ENCODE results near the gene EYA3.
"Not testable (repeated sequence)": the region's sequence is repeated elsewhere in the genome, so short reads cannot be mapped to it uniquely, and the experiment has no call there.

The EYA3 gene

DNA sequence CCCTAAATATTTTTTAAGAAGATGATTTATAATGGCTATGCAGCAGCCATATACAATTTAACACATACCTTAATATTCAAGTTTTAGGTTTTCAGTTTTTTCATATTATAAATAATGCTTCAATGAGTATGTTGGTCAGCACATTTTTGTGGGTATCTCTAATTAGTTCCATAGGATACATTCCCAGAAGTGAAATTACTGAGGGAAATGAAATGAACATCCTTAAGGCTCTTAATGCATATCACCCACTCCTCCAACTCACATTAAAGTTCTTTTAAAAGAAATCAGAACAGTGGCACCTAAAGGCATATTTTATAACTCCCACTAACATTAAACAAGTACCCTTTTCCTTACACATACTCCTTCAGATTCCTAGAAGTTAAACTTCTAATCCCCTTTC lies 56.1 kb downstream of the EYA3 start:
- Histone ChIP-seq H3K27me3 (ENCODE audit: insufficient read depth, low read length) (no peaks in the 10 kb centered on the region), H3K4me1 (ENCODE audit: insufficient read depth, low read length) (no peaks in the 10 kb centered on the region), H3K4me3 (ENCODE audit: low read length) (no peak overlapping the region), H3K9ac (ENCODE audit: low read depth, low read length) (no peak overlapping the region), H3K9me3 (ENCODE audit: insufficient read depth, low read depth, low read length) (no peaks in the 10 kb centered on the region), H3K27ac (ENCODE audit: low read length) (no peak overlapping the region), H3K36me3 (ENCODE audit: insufficient read depth, low read depth, low read length) (peaks cover 15% of the 10 kb centered on the region; the same call in 1 of the 2 replicates)

DNA sequence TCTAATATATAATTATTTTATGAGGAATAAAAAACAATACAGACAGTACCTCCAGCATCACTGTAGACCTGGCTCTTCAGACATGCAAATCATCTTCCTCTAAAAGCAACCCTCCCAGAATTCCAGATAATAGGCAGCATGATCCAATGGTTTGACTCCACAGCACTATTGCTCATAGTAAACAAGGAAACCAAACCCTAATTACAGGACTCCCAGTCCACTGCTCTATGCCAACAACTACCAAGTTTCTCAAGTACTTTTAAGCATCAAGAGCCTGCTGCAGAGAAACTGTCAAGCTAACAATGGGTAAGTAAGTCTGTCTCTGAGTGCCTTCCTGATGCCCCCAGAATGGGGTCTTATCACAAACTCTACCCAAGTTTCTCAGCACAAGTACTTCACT lies 57.2 kb downstream of the EYA3 start:
- Histone ChIP-seq H3K9ac (ENCODE audit: low read depth, low read length) (no peak overlapping the region), H3K9me3 (ENCODE audit: insufficient read depth, low read depth, low read length) (no peaks in the 10 kb centered on the region), H3K4me3 (ENCODE audit: low read length) (no peak overlapping the region), H3K4me1 (ENCODE audit: insufficient read depth, low read length) (no peaks in the 10 kb centered on the region), H3K27ac (ENCODE audit: low read length) (no peak overlapping the region), H3K36me3 (ENCODE audit: insufficient read depth, low read depth, low read length) (peaks cover 18% of the 10 kb centered on the region; the same call in 1 of the 2 replicates), H3K27me3 (ENCODE audit: insufficient read depth, low read length) (no peaks in the 10 kb centered on the region)

DNA sequence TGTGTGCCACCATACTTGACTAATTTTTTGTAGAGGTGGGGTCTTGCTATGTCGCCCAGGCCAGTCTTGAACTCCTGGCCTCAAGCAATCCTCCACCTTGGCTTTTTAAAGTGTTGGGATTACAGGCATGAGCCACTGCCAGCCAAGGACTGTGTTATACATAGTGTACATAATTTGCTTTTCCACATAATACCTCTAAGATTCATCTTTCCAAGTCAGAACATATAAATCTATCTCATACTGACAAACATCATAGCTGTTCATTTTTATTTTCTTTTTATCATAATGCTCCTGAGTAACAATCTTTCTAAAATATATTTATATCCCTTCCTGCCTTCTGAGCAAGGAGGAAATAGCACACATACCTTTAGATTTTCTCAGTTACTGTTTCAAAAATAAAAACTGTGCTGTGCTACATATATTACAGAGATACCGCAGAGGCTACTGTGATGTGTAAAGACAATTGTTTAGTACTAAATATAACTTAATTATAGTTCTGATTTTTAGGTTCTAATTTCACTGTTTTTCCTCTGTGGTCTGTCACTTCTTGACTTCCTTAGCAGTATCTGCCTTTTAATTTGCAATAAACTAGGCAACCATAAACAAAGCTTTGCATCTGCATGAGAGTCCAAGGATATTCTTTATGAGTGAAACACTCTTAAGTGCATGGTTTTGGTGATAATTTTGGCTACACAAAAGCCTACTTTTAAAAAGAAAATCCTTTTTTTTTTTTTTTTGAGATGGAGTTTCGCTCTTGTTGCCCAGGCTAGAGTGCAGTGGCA lies 59.3 kb downstream of the EYA3 start:
- H3K9me3 ChIP-seq (ENCODE audit: insufficient read depth, low read depth, low read length), result no peaks in the 10 kb centered on the region
- H3K4me1 ChIP-seq (ENCODE audit: insufficient read depth, low read length), result no peaks in the 10 kb centered on the region
- H3K27me3 ChIP-seq (ENCODE audit: insufficient read depth, low read length), result no peaks in the 10 kb centered on the region
- no peak overlapping the region for H3K4me3 ChIP-seq (ENCODE audit: low read length)
- H3K27ac ChIP-seq (ENCODE audit: low read length), result no peak overlapping the region
- H3K9ac ChIP-seq (ENCODE audit: low read depth, low read length), result no peak overlapping the region
- H3K36me3 ChIP-seq (ENCODE audit: insufficient read depth, low read depth, low read length), result 0 out of 2 replicates have a peak, but pooled peaks cover 9% of the 10 kb centered on the region

DNA sequence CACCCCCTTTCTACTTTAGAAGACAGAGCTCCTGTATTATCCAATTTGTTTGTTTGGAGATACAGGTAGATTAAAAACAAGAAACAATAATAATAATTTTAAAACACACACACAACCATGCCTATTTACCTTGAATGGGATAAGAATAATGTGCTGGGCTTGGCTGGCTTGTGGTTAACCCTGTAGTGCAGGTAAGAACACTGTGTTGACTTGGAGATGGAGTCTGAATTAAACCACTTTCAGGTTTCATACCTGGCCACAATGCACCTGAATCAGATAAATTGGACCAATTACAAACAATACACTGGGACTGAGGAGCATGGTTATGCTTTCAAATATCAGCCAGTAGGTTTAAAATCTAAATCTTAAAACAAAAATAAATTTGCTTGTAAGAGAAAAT lies 60.8 kb downstream of the EYA3 start:
- Histone ChIP-seq H3K9ac (ENCODE audit: low read depth, low read length) (no peak overlapping the region), H3K9me3 (ENCODE audit: insufficient read depth, low read depth, low read length) (no peaks in the 10 kb centered on the region), H3K27me3 (ENCODE audit: insufficient read depth, low read length) (no peaks in the 10 kb centered on the region), H3K27ac (ENCODE audit: low read length) (no peak overlapping the region), H3K4me3 (ENCODE audit: low read length) (no peak overlapping the region), H3K36me3 (ENCODE audit: insufficient read depth, low read depth, low read length) (0 out of 2 replicates have a peak, but pooled peaks cover 9% of the 10 kb centered on the region), H3K4me1 (ENCODE audit: insufficient read depth, low read length) (no peaks in the 10 kb centered on the region)

DNA sequence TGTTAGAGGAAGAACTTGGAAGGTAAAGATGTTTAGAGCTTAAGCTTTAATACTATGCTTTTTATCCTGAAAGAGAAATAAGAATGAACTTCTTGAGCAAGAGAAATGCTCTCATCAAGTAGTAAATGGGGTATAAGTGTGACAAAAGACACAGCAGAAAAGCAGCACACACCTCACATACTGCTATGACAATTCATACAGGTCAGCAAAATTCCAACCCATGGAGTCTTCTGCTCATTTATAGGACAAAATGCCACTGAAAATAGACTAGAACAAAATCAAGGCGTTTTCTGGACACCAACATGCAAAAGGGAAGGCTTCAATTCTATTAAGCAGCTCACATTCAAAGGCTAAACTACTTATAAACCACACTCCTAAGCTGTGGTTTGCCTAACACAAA lies 61.2 kb downstream of the EYA3 start:
- Histone ChIP-seq H3K9ac (ENCODE audit: low read depth, low read length) (no peak overlapping the region), H3K4me3 (ENCODE audit: low read length) (no peak overlapping the region), H3K27me3 (ENCODE audit: insufficient read depth, low read length) (no peaks in the 10 kb centered on the region), H3K9me3 (ENCODE audit: insufficient read depth, low read depth, low read length) (no peaks in the 10 kb centered on the region), H3K36me3 (ENCODE audit: insufficient read depth, low read depth, low read length) (0 out of 2 replicates have a peak, but pooled peaks cover 9% of the 10 kb centered on the region), H3K4me1 (ENCODE audit: insufficient read depth, low read length) (no peaks in the 10 kb centered on the region), H3K27ac (ENCODE audit: low read length) (no peak overlapping the region)

DNA sequence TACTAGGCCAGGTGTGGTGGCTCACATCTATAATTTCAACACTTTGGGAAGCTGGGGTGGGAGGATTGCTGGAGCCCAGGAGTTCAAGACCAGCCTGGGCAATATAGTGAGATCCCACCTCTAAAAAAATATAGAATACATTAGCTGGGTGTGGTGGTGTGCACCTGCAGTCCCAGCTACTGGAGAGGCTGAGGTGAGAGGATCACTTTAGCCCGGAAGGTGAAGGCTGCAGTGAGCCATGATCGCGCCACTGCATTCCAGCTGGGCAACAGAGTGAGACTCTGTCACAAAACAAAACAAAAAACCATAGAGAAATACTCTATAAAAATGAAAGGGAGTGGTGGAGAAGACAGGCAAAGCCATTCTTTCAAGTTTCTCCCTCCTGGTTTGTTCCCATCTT lies 62.1 kb downstream of the EYA3 start:
- Histone ChIP-seq H3K27me3 (ENCODE audit: insufficient read depth, low read length) (no peaks in the 10 kb centered on the region), H3K4me3 (ENCODE audit: low read length) (no peak overlapping the region), H3K9me3 (ENCODE audit: insufficient read depth, low read depth, low read length) (no peaks in the 10 kb centered on the region), H3K4me1 (ENCODE audit: insufficient read depth, low read length) (peaks cover under 1% of the 10 kb centered on the region; the same call in 1 of the 2 replicates), H3K36me3 (ENCODE audit: insufficient read depth, low read depth, low read length) (0 out of 2 replicates have a peak, but pooled peaks cover 9% of the 10 kb centered on the region), H3K9ac (ENCODE audit: low read depth, low read length) (no peak overlapping the region), H3K27ac (ENCODE audit: low read length) (no peak overlapping the region)

DNA sequence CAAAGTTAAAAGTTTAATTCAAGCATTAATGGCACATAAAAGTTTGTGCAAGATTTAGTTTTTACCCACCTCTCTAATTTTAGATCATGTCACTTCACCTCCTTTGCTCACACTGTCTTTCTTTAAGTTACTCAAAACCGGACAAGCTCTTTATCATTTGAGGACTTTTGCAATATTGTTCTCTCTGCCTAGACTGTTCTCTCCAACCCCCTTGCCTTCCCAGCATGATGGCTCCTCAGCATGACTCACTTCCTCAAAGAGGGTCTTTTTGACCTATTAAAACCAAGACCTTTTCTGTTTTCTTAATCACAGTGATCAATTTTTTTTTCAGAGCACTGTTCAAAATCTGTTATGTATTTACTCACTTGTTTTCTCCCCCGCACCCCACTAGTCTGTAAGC lies 67.3 kb downstream of the EYA3 start:
- Histone ChIP-seq H3K27me3 (ENCODE audit: insufficient read depth, low read length) (no peaks in the 10 kb centered on the region), H3K4me1 (ENCODE audit: insufficient read depth, low read length) (peaks cover 8% of the 10 kb centered on the region), H3K36me3 (ENCODE audit: insufficient read depth, low read depth, low read length) (peaks cover 8% of the 10 kb centered on the region), H3K9ac (ENCODE audit: low read depth, low read length) (0 out of 2 replicates have a peak overlapping the region, but pooled peaks have one; percentile 30), H3K27ac (ENCODE audit: low read length) (no peak overlapping the region), H3K9me3 (ENCODE audit: insufficient read depth, low read depth, low read length) (no peaks in the 10 kb centered on the region), H3K4me3 (ENCODE audit: low read length) (no peak overlapping the region)

DNA sequence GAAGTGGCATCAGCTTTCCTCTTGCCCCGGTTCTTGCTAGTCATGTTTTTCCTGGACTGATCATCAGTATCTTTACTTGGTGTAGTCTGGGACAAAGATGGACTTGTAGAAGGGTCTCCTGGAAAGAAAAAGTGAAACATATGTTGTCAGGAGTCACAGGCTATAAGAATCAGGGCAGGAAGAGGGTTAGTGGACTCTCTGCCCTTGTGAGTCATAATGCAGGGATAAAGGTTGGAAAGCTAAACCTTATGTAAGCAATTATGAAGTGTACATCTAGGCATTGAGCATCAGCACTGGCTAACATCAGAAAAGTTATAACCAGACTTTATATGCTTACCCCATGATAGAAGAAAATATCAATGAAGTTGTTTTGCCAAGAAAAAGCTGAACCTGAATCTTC lies 77.4 kb downstream of the EYA3 start:
- no peaks in the 10 kb centered on the region for H3K4me1 ChIP-seq (ENCODE audit: insufficient read depth, low read length)
- H3K27ac ChIP-seq (ENCODE audit: low read length), result no peak overlapping the region
- H3K4me3 ChIP-seq (ENCODE audit: low read length), result no peak overlapping the region
- no peaks in the 10 kb centered on the region for H3K27me3 ChIP-seq (ENCODE audit: insufficient read depth, low read length)
- no peak overlapping the region for H3K9ac ChIP-seq (ENCODE audit: low read depth, low read length)
- H3K9me3 ChIP-seq (ENCODE audit: insufficient read depth, low read depth, low read length), result no peaks in the 10 kb centered on the region
- peaks cover 49% of the 10 kb centered on the region for H3K36me3 ChIP-seq (ENCODE audit: insufficient read depth, low read depth, low read length)

DNA sequence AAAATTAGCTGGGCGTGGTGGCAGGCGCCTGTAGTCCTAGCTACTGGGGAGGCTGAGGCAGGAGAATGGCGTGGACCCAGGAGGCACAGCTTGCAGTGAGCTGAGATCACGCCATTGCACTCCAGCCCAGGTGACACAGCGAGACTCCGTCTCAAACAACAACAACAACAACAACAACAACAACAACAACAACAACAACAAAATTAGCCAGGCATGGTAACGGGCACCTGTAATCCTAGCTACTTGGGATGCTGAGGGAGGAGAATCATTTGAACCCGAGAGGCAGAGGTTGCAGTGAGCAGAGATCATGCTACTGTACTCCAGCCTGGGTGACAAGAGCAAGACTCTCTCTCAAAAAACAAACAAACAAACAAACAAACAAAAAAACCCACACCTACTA lies 85.3 kb downstream of the EYA3 start:
- H3K27ac ChIP-seq (ENCODE audit: low read length); H3K27me3 ChIP-seq (ENCODE audit: insufficient read depth, low read length); H3K9me3 ChIP-seq (ENCODE audit: insufficient read depth, low read depth, low read length); H3K4me3 ChIP-seq (ENCODE audit: low read length); H3K4me1 ChIP-seq (ENCODE audit: insufficient read depth, low read length); H3K9ac ChIP-seq (ENCODE audit: low read depth, low read length): not testable (repeated sequence)
- peaks cover 37% of the 10 kb centered on the region for H3K36me3 ChIP-seq (ENCODE audit: insufficient read depth, low read depth, low read length)

DNA sequence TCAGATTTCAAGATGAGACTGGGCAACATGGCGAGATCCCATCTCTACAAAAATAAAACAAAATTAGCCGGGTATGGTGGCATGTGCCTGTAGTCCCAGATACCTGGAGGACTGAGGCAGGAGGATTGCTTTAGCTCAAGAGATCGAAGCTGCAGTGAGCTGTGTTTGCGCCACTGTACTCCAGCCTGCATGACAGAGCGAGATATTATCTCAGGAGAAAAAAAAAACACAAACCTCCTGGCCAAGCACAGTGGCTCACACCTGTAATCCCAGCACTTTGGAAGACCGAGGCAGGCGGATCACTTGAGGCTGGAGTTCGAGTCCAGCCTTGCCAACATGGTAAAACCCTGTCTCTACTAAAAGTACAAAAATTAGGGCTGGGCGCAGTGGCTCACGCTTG lies 85.8 kb downstream of the EYA3 start:
- no peak overlapping the region for H3K9ac ChIP-seq (ENCODE audit: low read depth, low read length)
- H3K27ac ChIP-seq (ENCODE audit: low read length), result no peak overlapping the region
- no peaks in the 10 kb centered on the region for H3K27me3 ChIP-seq (ENCODE audit: insufficient read depth, low read length)
- peaks cover 42% of the 10 kb centered on the region for H3K36me3 ChIP-seq (ENCODE audit: insufficient read depth, low read depth, low read length)
- H3K9me3 ChIP-seq (ENCODE audit: insufficient read depth, low read depth, low read length), result no peaks in the 10 kb centered on the region
- no peak overlapping the region for H3K4me3 ChIP-seq (ENCODE audit: low read length)
- H3K4me1 ChIP-seq (ENCODE audit: insufficient read depth, low read length), result no peaks in the 10 kb centered on the region

DNA sequence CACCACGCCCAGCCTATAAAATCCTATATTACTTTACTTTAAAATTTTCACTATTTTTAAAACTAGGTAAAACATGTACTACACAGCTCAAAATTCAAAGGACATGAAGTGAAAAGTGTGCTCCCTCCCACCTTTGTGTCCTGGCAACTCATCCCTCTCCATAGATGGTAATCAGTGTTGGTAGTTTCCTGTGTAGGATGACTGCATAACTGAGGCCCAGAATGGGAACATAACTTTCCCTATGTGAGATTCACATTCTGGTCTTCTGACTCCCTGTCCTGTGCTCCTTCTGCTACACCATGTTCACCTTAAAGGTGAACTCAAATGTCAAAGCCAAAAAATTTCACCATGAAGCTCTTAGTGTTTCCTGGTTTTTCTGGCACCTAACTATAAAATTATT lies 89.4 kb downstream of the EYA3 start:
- Histone ChIP-seq H3K4me3 (ENCODE audit: low read length) (no peak overlapping the region), H3K36me3 (ENCODE audit: insufficient read depth, low read depth, low read length) (peaks cover 59% of the 10 kb centered on the region), H3K27me3 (ENCODE audit: insufficient read depth, low read length) (no peaks in the 10 kb centered on the region), H3K9ac (ENCODE audit: low read depth, low read length) (no peak overlapping the region), H3K27ac (ENCODE audit: low read length) (no peak overlapping the region), H3K4me1 (ENCODE audit: insufficient read depth, low read length) (no peaks in the 10 kb centered on the region), H3K9me3 (ENCODE audit: insufficient read depth, low read depth, low read length) (no peaks in the 10 kb centered on the region)

DNA sequence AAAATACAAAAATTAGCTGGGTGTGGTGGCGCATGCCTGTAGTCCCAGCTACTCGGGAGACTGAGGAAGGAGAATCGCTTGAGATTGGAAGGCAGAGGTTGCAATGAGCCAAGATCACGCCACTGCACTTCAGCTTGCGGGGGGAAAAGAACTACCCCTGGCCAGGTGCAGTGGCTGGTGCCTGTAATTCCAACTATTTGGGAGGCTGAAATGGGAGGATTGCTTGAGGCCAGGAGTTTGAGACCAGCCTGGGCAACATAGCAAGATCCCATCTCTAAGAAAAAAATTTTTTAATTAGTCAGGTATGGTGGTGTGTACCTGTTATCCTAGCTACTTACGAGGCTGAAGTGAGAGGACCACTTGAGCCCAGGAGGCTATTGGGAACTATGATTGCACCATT lies 93.9 kb downstream of the EYA3 start:
- not testable (repeated sequence) for H3K9me3 ChIP-seq (ENCODE audit: insufficient read depth, low read depth, low read length); H3K4me1 ChIP-seq (ENCODE audit: insufficient read depth, low read length); H3K27ac ChIP-seq (ENCODE audit: low read length); H3K27me3 ChIP-seq (ENCODE audit: insufficient read depth, low read length); H3K9ac ChIP-seq (ENCODE audit: low read depth, low read length); H3K4me3 ChIP-seq (ENCODE audit: low read length)
- peaks cover 80% of the 10 kb centered on the region for H3K36me3 ChIP-seq (ENCODE audit: insufficient read depth, low read depth, low read length)

All from iPS-20b (cell line).